HCT116 (cell line): ENCODE data around the gene IQCH. TPM values are rescaled to one million over a fixed set of nuclear protein-coding genes. Genes with fewer than 3 reads are reported as not detected.

Source experiments
- ATAC-seq: fragments of 200-7000 bp; cut with Tn5 transposase; 2 replicates; pipeline ENCODE4 v1.9.1; 2020; ENCODE audit warnings: mild to moderate bottlenecking, moderate library complexity
- BruUV-seq: library from RNA; stranded (reverse); fragments of 400-500 nt; replicated peaks from 2 replicates; lab custom pipeline; 2021; lab: Mats Ljungman, UMichigan
- CTCF ChIA-PET: fragments of 300-600 bp; sonication (Branson Sonifier 250); formaldehyde crosslinking; loops from one replicate; lab custom pipeline; 2021; ENCODE audit warnings: antibody characterized with exemption; lab: Charles Lee
- POLR2A ChIA-PET: fragments of 300-600, 350-600 bp; sonication (Branson Sonifier 250); formaldehyde crosslinking; loops from one replicate; lab custom pipeline; 2021; ENCODE audit warnings: antibody characterized with exemption; lab: Charles Lee
- RAD21 ChIA-PET, 2 experiments: fragments of 300-600 bp; sonication (Branson Sonifier 250); formaldehyde crosslinking; loops; one replicate each; lab custom pipeline; 2023; ENCODE audit warnings: low total read pairs in 2 of 2; ENCODE audit not compliant: uncharacterized antibody in 2 of 2, unreplicated experiment in 2 of 2, low non-redundant PET in 1 of 2; lab: Charles Lee
- DNase-seq: peaks from one replicate; pipeline ENCODE4 v3.0.0-alpha.2; 2010; ENCODE audit warnings: low read depth, low spot score
- H2AFZ ChIP-seq: fragments of 200-600 bp; shearing (Covaris generic), sonication (generic); 2 replicates; pipeline ENCODE4 v1.6.1; 2017; ENCODE audit warnings: low read depth, mixed run types, mixed read lengths, antibody characterized with exemption, low read length; ENCODE audit not compliant: poor library complexity, severe bottlenecking
- H3K27ac ChIP-seq: 2 replicates; pipeline ENCODE4 v1.5.1; 2012; ENCODE audit warnings: low read depth, low read length
- H3K27me3 ChIP-seq: fragments of 200-600 bp; sonication (generic); 2 replicates; pipeline ENCODE4 v1.6.1; 2016; ENCODE audit warnings: mixed run types, low read length, mixed read lengths; ENCODE audit not compliant: insufficient read depth
- H3K36me3 ChIP-seq, 2 experiments: fragments of 200-500 bp in 1 of 2; fragments of 200-600 bp in 1 of 2; sonication (Bioruptor generic) in 1 of 2; sonication (generic) in 1 of 2; 2 replicates each; pipeline versions ENCODE4 v1.5.1 to v1.6.1; 2014 to 2016; ENCODE audit warnings: low read length in 2 of 2, inconsistent platforms in 1 of 2, mixed read lengths in 1 of 2, mixed run types in 1 of 2; ENCODE audit not compliant: insufficient read depth in 2 of 2, control insufficient read depth in 1 of 2
- H3K4me1 ChIP-seq, 2 experiments: fragments of 200-600 bp in 1 of 2; sonication (generic) in 1 of 2; 2 replicates each; pipeline versions ENCODE4 v1.5.1 to v1.6.1; 2012 to 2017; ENCODE audit warnings: low read length in 2 of 2, inconsistent platforms in 1 of 2, mild to moderate bottlenecking in 1 of 2, mixed read lengths in 1 of 2, mixed run types in 1 of 2, moderate library complexity in 1 of 2; ENCODE audit not compliant: insufficient read depth in 2 of 2, control insufficient read depth in 1 of 2
- H3K4me2 ChIP-seq: fragments of 200-600 bp; sonication (generic); 2 replicates; pipeline ENCODE4 v1.6.1; 2017; ENCODE audit warnings: mixed run types, low read length, mixed read lengths
- H3K4me3 ChIP-seq, 2 experiments: fragments of 200-600 bp in 1 of 2; sonication (generic) in 1 of 2; replicated peaks in 1 of 2; 2 replicates each; pipeline ENCODE4 v1.5.1; 2011 to 2016; ENCODE audit warnings: low read length in 2 of 2, control low read depth in 1 of 2, low read depth in 1 of 2, mild to moderate bottlenecking in 1 of 2, mixed read lengths in 1 of 2, mixed run types in 1 of 2
- H3K79me2 ChIP-seq: fragments of 200-600 bp; sonication (generic); 2 replicates; pipeline ENCODE4 v1.6.1; 2017; ENCODE audit warnings: mild to moderate bottlenecking, mixed run types, low read length, moderate library complexity, mixed read lengths; ENCODE audit not compliant: insufficient read depth
- H3K9ac ChIP-seq: fragments of 200-600 bp; sonication (generic); 2 replicates; pipeline ENCODE4 v1.6.1; 2016; ENCODE audit warnings: low read length, mixed read lengths
- H3K9me2 ChIP-seq: fragments of 200-600 bp; sonication (generic), shearing (Covaris generic); 2 replicates; pipeline ENCODE4 v1.6.1; 2017; ENCODE audit warnings: mixed run types, mild to moderate bottlenecking, moderate library complexity; ENCODE audit not compliant: insufficient read depth
- H3K9me3 ChIP-seq, 2 experiments: fragments of 200-500 bp in 1 of 2; fragments of 200-600 bp in 1 of 2; sonication (Bioruptor generic) in 1 of 2; sonication (generic) in 1 of 2; 2 replicates each; pipeline ENCODE4 v1.6.1; 2014 to 2017; ENCODE audit warnings: low read length in 2 of 2, mixed read lengths in 2 of 2, inconsistent platforms in 1 of 2, low read depth in 1 of 2, mild to moderate bottlenecking in 1 of 2, mixed run types in 1 of 2, moderate library complexity in 1 of 2; ENCODE audit not compliant: control insufficient read depth in 1 of 2, insufficient read depth in 1 of 2
- H4K20me1 ChIP-seq: fragments of 200-600 bp; sonication (generic), shearing (Covaris generic); 2 replicates; pipeline ENCODE4 v1.6.1; 2017; ENCODE audit warnings: mixed run types, mild to moderate bottlenecking, moderate library complexity; ENCODE audit not compliant: insufficient read depth
- CBX3 ChIP-seq: IDR thresholded peaks from 2 replicates; pipeline ENCODE4 v1.6.1; 2012; ENCODE audit warnings: low read depth
- CEBPB ChIP-seq: IDR thresholded peaks from 2 replicates; pipeline ENCODE4 v1.6.1; 2012; ENCODE audit warnings: low read depth
- EGR1 ChIP-seq: IDR thresholded peaks from 2 replicates; pipeline ENCODE4 v1.6.1; 2012; ENCODE audit warnings: low read depth
- ELF1 ChIP-seq: IDR thresholded peaks from 2 replicates; pipeline ENCODE4 v1.6.1; 2012; ENCODE audit warnings: low read depth, borderline replicate concordance
- EZH2 ChIP-seq: fragments of 200-600 bp; sonication (generic); IDR thresholded peaks from 2 replicates; pipeline ENCODE4 v1.6.1; 2017; ENCODE audit warnings: antibody characterized with exemption, mixed run types
- FOSL1 ChIP-seq: IDR thresholded peaks from 2 replicates; pipeline ENCODE4 v1.6.1; 2012; ENCODE audit warnings: low read depth
- JUND ChIP-seq: IDR thresholded peaks from 2 replicates; pipeline ENCODE4 v1.6.1; 2012
- MAX ChIP-seq: IDR thresholded peaks from 2 replicates; pipeline ENCODE4 v1.6.1; 2012
- POLR2A ChIP-seq: IDR thresholded peaks from 2 replicates; pipeline ENCODE4 v1.7.0; 2011; ENCODE audit warnings: borderline replicate concordance; ENCODE audit not compliant: insufficient read depth, insufficient read length; ENCODE audit errors: extremely low read depth
- POLR2AphosphoS5 ChIP-seq: IDR thresholded peaks from 2 replicates; pipeline ENCODE4 v1.6.1; 2011; ENCODE audit warnings: mild to moderate bottlenecking, low read depth, low read length, moderate library complexity
- RAD21 ChIP-seq: IDR thresholded peaks from 2 replicates; pipeline ENCODE4 v1.6.1; 2012; ENCODE audit warnings: low read depth, mild to moderate bottlenecking
- SP1 ChIP-seq: IDR thresholded peaks from 2 replicates; pipeline ENCODE4 v1.6.1; 2012; ENCODE audit warnings: low read depth
- SRF ChIP-seq: IDR thresholded peaks from 2 replicates; pipeline ENCODE4 v1.6.1; 2012; ENCODE audit warnings: low read depth
- ZFX ChIP-seq: fragments of 450-650 bp; IDR thresholded peaks from 2 replicates; pipeline ENCODE4 v1.6.1; 2017
- ZNF274 ChIP-seq: fragments of 200-500 bp; sonication (Bioruptor generic); IDR thresholded peaks from 2 replicates; pipeline ENCODE4 v1.6.1; 2014; ENCODE audit warnings: mild to moderate bottlenecking, low read depth, low read length, inconsistent platforms
- intact Hi-C: fragments of 100-400 bp; cut with micrococcal nuclease; formaldehyde crosslinking; loops from 2 replicates; pipeline ENCODE4 v1.10.0; 2022
- total RNA-seq: library from RNA; stranded (reverse); gene quantifications from one replicate; pipeline ENCODE4 v1.2.1, GENCODE V29; 2021; ENCODE audit not compliant: unreplicated experiment
- TF ChIP-seq, protein P1 (sequence below): IDR thresholded peaks from 2 replicates; pipeline ENCODE4 v1.6.1; 2012
- TF ChIP-seq, protein P2 (sequence below): IDR thresholded peaks from 2 replicates; pipeline ENCODE4 v1.6.1; 2012; ENCODE audit warnings: low read depth

Gene IQCH
- total RNA-seq, 1 experiment from 2014 or later: 4.6 TPM

DNA sequence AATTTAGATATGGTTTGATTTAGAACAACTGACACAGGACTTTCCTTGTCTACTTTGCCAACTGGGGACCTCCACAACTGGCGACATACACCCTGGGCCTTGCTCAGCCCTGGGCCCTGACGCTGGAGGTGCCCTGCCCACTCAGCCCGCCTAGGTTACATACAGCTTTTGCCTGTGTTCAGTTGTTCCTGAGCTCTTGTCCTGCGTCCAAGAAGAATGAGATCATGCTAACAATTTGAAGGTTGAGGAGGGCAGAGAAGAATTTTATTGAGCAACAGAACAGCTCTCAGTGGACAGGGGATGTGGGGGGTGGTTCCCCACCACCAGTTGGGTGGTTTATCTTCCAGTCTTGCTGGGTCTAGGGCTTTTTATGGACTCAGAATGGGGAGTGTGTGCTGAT is 67.9 kb downstream of the IQCH start:
- H4K20me1 ChIP-seq: no peaks in the 10 kb centered on the region
- CTCF ChIA-PET: no interaction called here
- H3K9me2 ChIP-seq: no peaks in the 10 kb centered on the region
- no peak overlapping the region for H3K9ac ChIP-seq
- no peak overlapping the region for H2AFZ ChIP-seq
- no peaks in the 10 kb centered on the region for H3K36me3 ChIP-seq
- TF ChIP-seq ELF1: no peak
- no peak for TF ChIP-seq POLR2AphosphoS5
- TF ChIP-seq EZH2: no peak
- no peak for TF ChIP-seq SP1
- TF ChIP-seq MAX: no peak
- no peak for TF ChIP-seq ZNF274
- TF ChIP-seq POLR2A: no peak
- no peak for TF ChIP-seq EGR1
- no peak for TF ChIP-seq CBX3
- no peak for TF ChIP-seq JUND
- no peak for TF ChIP-seq SRF
- TF ChIP-seq, protein P1, sequence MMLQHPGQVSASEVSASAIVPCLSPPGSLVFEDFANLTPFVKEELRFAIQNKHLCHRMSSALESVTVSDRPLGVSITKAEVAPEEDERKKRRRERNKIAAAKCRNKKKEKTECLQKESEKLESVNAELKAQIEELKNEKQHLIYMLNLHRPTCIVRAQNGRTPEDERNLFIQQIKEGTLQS: no peak
- TF ChIP-seq, all 23 proteins: peak for 0
- Histone ChIP-seq H3K27me3 (no peaks in the 10 kb centered on the region), H3K27ac (no peak overlapping the region), H3K9me3 (no peaks in the 10 kb centered on the region; a peak in 1 of 4 replicates), H3K4me1 (no peaks in the 10 kb centered on the region), H3K79me2 (no peaks in the 10 kb centered on the region), H3K4me2 (no peak overlapping the region), H3K4me3 (no peak overlapping the region)
- ChIA-PET POLR2A (no interaction called here), RAD21 (no interaction called here)
- no peak for DNase-seq
- no peak for ATAC-seq
- intact Hi-C loops: no loop called here
- BruUV-seq: no TSS peak

DNA sequence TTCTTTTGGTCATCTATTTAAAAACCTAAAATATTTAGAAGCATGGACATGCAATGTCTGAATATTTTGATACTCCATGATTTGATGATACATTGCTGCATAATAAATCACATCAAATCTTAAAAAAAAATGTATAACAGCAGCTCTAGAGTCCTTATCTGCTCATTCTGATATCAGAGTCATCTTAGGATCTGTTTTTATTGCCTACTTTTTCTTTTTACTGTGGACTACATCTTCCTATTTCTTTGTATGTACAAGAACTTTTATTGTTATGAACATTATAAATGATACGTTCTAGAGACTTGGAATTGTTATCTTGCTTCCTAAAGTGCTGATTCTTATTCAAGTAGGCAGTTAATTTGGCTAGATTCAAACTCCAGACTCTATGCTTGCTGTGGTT is 72.7 kb downstream of the IQCH start:
- Histone ChIP-seq H3K9me2 (no peaks in the 10 kb centered on the region), H3K9ac (no peak overlapping the region), H3K9me3 (no peaks in the 10 kb centered on the region; a peak in 1 of 4 replicates), H3K27ac (no peak overlapping the region), H3K27me3 (no peaks in the 10 kb centered on the region), H3K4me1 (no peaks in the 10 kb centered on the region), H3K4me2 (no peak overlapping the region), H3K36me3 (no peaks in the 10 kb centered on the region), H4K20me1 (no peaks in the 10 kb centered on the region), H2AFZ (no peak overlapping the region), H3K4me3 (no peak overlapping the region), H3K79me2 (no peaks in the 10 kb centered on the region)
- ChIA-PET RAD21 (no interaction called here), POLR2A (no interaction called here), CTCF (no interaction called here)
- ATAC-seq: no peak
- intact Hi-C loops: no loop called here
- DNase-seq: no peak
- no TSS peak for BruUV-seq
- no peak for TF ChIP-seq FOSL1
- TF ChIP-seq SP1: no peak
- no peak for TF ChIP-seq EZH2
- TF ChIP-seq RAD21: no peak
- no peak for TF ChIP-seq POLR2AphosphoS5
- TF ChIP-seq ZFX: no peak
- no peak for TF ChIP-seq MAX
- TF ChIP-seq, protein P2, sequence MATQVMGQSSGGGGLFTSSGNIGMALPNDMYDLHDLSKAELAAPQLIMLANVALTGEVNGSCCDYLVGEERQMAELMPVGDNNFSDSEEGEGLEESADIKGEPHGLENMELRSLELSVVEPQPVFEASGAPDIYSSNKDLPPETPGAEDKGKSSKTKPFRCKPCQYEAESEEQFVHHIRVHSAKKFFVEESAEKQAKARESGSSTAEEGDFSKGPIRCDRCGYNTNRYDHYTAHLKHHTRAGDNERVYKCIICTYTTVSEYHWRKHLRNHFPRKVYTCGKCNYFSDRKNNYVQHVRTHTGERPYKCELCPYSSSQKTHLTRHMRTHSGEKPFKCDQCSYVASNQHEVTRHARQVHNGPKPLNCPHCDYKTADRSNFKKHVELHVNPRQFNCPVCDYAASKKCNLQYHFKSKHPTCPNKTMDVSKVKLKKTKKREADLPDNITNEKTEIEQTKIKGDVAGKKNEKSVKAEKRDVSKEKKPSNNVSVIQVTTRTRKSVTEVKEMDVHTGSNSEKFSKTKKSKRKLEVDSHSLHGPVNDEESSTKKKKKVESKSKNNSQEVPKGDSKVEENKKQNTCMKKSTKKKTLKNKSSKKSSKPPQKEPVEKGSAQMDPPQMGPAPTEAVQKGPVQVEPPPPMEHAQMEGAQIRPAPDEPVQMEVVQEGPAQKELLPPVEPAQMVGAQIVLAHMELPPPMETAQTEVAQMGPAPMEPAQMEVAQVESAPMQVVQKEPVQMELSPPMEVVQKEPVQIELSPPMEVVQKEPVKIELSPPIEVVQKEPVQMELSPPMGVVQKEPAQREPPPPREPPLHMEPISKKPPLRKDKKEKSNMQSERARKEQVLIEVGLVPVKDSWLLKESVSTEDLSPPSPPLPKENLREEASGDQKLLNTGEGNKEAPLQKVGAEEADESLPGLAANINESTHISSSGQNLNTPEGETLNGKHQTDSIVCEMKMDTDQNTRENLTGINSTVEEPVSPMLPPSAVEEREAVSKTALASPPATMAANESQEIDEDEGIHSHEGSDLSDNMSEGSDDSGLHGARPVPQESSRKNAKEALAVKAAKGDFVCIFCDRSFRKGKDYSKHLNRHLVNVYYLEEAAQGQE: no peak
- no peak for TF ChIP-seq EGR1
- TF ChIP-seq CEBPB: no peak
